WTC11 (cell line): ENCODE results near the gene ZNHIT1.

Experiments used
- CTCF ChIP-seq: fragments of 200-600 bp; IDR thresholded peaks from 2 replicates; pipeline ENCODE4 v1.8.0; 2022; ENCODE audit warnings: antibody characterized with exemption
- IRF1 ChIP-seq: sonication (generic); formaldehyde crosslinking; IDR thresholded peaks from 2 replicates; pipeline ENCODE4 v1.8.0; 2023; ENCODE audit warnings: missing genetic modification reagents
- IRF2 ChIP-seq: sonication (generic); formaldehyde crosslinking; IDR thresholded peaks from 2 replicates; pipeline ENCODE4 v1.8.0; 2022; ENCODE audit warnings: low read depth, missing genetic modification reagents, borderline replicate concordance
- MAX ChIP-seq: sonication (generic); formaldehyde crosslinking; IDR thresholded peaks from 2 replicates; pipeline ENCODE4 v1.8.0; 2022; ENCODE audit warnings: mild to moderate bottlenecking, missing genetic modification reagents
- MYBL2 ChIP-seq: sonication (generic); formaldehyde crosslinking; IDR thresholded peaks from 2 replicates; pipeline ENCODE4 v1.8.1; 2023; ENCODE audit warnings: mild to moderate bottlenecking, moderate library complexity, missing genetic modification reagents
- TEAD4 ChIP-seq: sonication (generic); formaldehyde crosslinking; IDR thresholded peaks from 2 replicates; pipeline ENCODE4 v1.8.0; 2022; ENCODE audit warnings: mild to moderate bottlenecking, missing genetic modification reagents
- USF2 ChIP-seq: sonication (generic); formaldehyde crosslinking; IDR thresholded peaks from 2 replicates; pipeline ENCODE4 v1.8.1; 2023; ENCODE audit warnings: mild to moderate bottlenecking, missing genetic modification reagents, moderate library complexity
- ZNF121 ChIP-seq: sonication (generic); formaldehyde crosslinking; IDR thresholded peaks from 2 replicates; pipeline ENCODE4 v1.8.0; 2023; ENCODE audit warnings: missing genetic modification reagents
- ZNF263 ChIP-seq: sonication (generic); formaldehyde crosslinking; IDR thresholded peaks from 2 replicates; pipeline ENCODE4 v1.8.1; 2022; ENCODE audit warnings: low read depth, mild to moderate bottlenecking, moderate library complexity, missing genetic modification reagents

GRCh38 chr7:101218236-101219125 lies 516 bp downstream of the ZNHIT1 start:
- TF ChIP-seq CTCF, result no peak
- no peak for TF ChIP-seq IRF2
- TF ChIP-seq USF2 (CRISPR knock-in tag), result no peak
- no peak for TF ChIP-seq MYBL2 (CRISPR knock-in tag)
- no peak for TF ChIP-seq MAX (CRISPR knock-in tag)
- TF ChIP-seq ZNF121 (CRISPR knock-in tag), result no peak
- TF ChIP-seq ZNF263 (CRISPR knock-in tag), result no peak
- no peak for TF ChIP-seq IRF1 (CRISPR knock-in tag)
- no peak for TF ChIP-seq TEAD4 (CRISPR knock-in tag)
